H9 (cell line): ENCODE measurements around the gene KLF13. TPM values are rescaled to one million over a fixed set of nuclear protein-coding genes. Genes with fewer than 3 reads are reported as not detected.

ENCODE experiments used
- DNase-seq: peaks from one replicate; pipeline ENCODE4 v3.0.0-alpha.2; 2017
- H2AFZ ChIP-seq: one replicate; pipeline ENCODE4 v1.6.1; 2013; ENCODE audit warnings: mild to moderate bottlenecking, low read length, control low read depth, moderate library complexity
- H2AK5ac ChIP-seq: 2 replicates; pipeline ENCODE4 v1.6.1; 2013; ENCODE audit warnings: low read length, control low read depth, mixed read lengths; ENCODE audit not compliant: insufficient read length
- H2BK120ac ChIP-seq: one replicate; pipeline ENCODE4 v1.6.1; 2013; ENCODE audit warnings: low read depth, mild to moderate bottlenecking, low read length, control low read depth, inconsistent platforms; ENCODE audit not compliant: poor library complexity, severe bottlenecking
- H2BK12ac ChIP-seq: 2 replicates; pipeline ENCODE4 v1.6.1; 2013; ENCODE audit warnings: low read length, control low read depth, mixed read lengths, low read depth; ENCODE audit not compliant: insufficient read length
- H2BK15ac ChIP-seq: 2 replicates; pipeline ENCODE4 v1.6.1; 2013; ENCODE audit warnings: low read depth, low read length, control low read depth
- H2BK20ac ChIP-seq: one replicate; pipeline ENCODE4 v1.6.1; 2013; ENCODE audit warnings: low read depth, mild to moderate bottlenecking, low read length, control low read depth, inconsistent platforms; ENCODE audit not compliant: poor library complexity, severe bottlenecking
- H2BK5ac ChIP-seq: 2 replicates; pipeline ENCODE4 v1.6.1; 2013; ENCODE audit warnings: low read length, control low read depth, mixed read lengths; ENCODE audit not compliant: insufficient read length
- H3K14ac ChIP-seq: 2 replicates; pipeline ENCODE4 v1.6.1; 2013; ENCODE audit warnings: low read length, control low read depth; ENCODE audit not compliant: insufficient read depth
- H3K18ac ChIP-seq: 2 replicates; pipeline ENCODE4 v1.6.1; 2013; ENCODE audit warnings: low read depth, mild to moderate bottlenecking, mixed read lengths, low read length, control low read depth; ENCODE audit not compliant: insufficient read length
- H3K23ac ChIP-seq: 2 replicates; pipeline ENCODE4 v1.6.1; 2013; ENCODE audit warnings: low read length, control low read depth, mixed read lengths, low read depth; ENCODE audit not compliant: insufficient read length
- H3K23me2 ChIP-seq: 2 replicates; pipeline ENCODE4 v1.6.1; 2013; ENCODE audit warnings: low read depth, mild to moderate bottlenecking, mixed read lengths, low read length, control low read depth; ENCODE audit not compliant: insufficient read length, poor library complexity, severe bottlenecking
- H3K27ac ChIP-seq: 2 replicates; pipeline ENCODE4 v1.5.1; 2013; ENCODE audit warnings: low read length, control low read depth, mixed read lengths, low read depth; ENCODE audit not compliant: insufficient read length
- H3K27me3 ChIP-seq: 2 replicates; pipeline ENCODE4 v1.6.1; 2013; ENCODE audit warnings: low read length, control low read depth, inconsistent platforms; ENCODE audit not compliant: insufficient read depth
- H3K4ac ChIP-seq: 2 replicates; pipeline ENCODE4 v1.6.1; 2013; ENCODE audit warnings: low read depth, mild to moderate bottlenecking, control low read depth, inconsistent platforms, low read length, moderate library complexity
- H3K4me1 ChIP-seq: 2 replicates; pipeline ENCODE4 v1.6.1; 2013; ENCODE audit warnings: low read length, control low read depth, inconsistent platforms; ENCODE audit not compliant: insufficient read depth
- H3K4me2 ChIP-seq: 2 replicates; pipeline ENCODE4 v1.6.1; 2013; ENCODE audit warnings: low read length, control low read depth, mixed read lengths; ENCODE audit not compliant: insufficient read length, insufficient read depth
- H3K56ac ChIP-seq: 2 replicates; pipeline ENCODE4 v1.6.1; 2013; ENCODE audit warnings: low read depth, mild to moderate bottlenecking, mixed read lengths, low read length, control low read depth; ENCODE audit not compliant: insufficient read length
- H3K79me1 ChIP-seq: 2 replicates; pipeline ENCODE4 v1.6.1; 2013; ENCODE audit warnings: low read depth, mild to moderate bottlenecking, moderate library complexity, low read length, control low read depth, inconsistent platforms; ENCODE audit not compliant: insufficient read depth, poor library complexity, severe bottlenecking
- H3K79me2 ChIP-seq: 2 replicates; pipeline ENCODE4 v1.6.1; 2013; ENCODE audit warnings: low read length, control low read depth, inconsistent platforms; ENCODE audit not compliant: insufficient read depth
- H3K9ac ChIP-seq: 2 replicates; pipeline ENCODE4 v1.6.1; 2013; ENCODE audit warnings: low read length, control low read depth, mixed read lengths; ENCODE audit not compliant: insufficient read length; ENCODE audit errors: extremely low read depth
- H3K9me3 ChIP-seq: one replicate; pipeline ENCODE4 v1.6.1; 2013; ENCODE audit warnings: low read depth, low read length, inconsistent platforms; ENCODE audit not compliant: control insufficient read depth
- H3T11ph ChIP-seq: one replicate; pipeline ENCODE4 v1.6.1; 2013; ENCODE audit warnings: mild to moderate bottlenecking, low read length, control low read depth, inconsistent platforms
- H4K20me1 ChIP-seq: one replicate; pipeline ENCODE4 v1.6.1; 2013; ENCODE audit not compliant: control insufficient read depth, insufficient read length, insufficient read depth
- H4K5ac ChIP-seq: 2 replicates; pipeline ENCODE4 v1.6.1; 2013; ENCODE audit warnings: low read depth, mild to moderate bottlenecking, mixed read lengths, low read length, control low read depth; ENCODE audit not compliant: insufficient read length
- H4K8ac ChIP-seq: replicated peaks from 2 replicates; pipeline ENCODE4 v1.6.1; 2013; ENCODE audit warnings: low read length, control low read depth, mixed read lengths, low read depth; ENCODE audit not compliant: insufficient read length
- H4K91ac ChIP-seq: 2 replicates; pipeline ENCODE4 v1.6.1; 2013; ENCODE audit warnings: low read depth, mild to moderate bottlenecking, moderate library complexity, mixed read lengths, low read length, control low read depth; ENCODE audit not compliant: insufficient read length
- H3K27ac Mint-ChIP-seq, 3 experiments: 2 replicates in 2 of 3; 3 replicates in 1 of 3; pipeline ENCODE4 v1.8.0; 2020 to 2021; ENCODE audit warnings: mixed read lengths in 3 of 3, mild to moderate bottlenecking in 1 of 3, moderate library complexity in 1 of 3
- H3K27me3 Mint-ChIP-seq: 2 replicates; pipeline ENCODE4 v1.8.0; 2021; ENCODE audit warnings: low read depth, mild to moderate bottlenecking, moderate library complexity, mixed read lengths
- H3K36me3 Mint-ChIP-seq, 3 experiments: 2 replicates in 2 of 3; 3 replicates in 1 of 3; pipeline ENCODE4 v1.8.0; 2020 to 2021; ENCODE audit warnings: low read depth in 3 of 3, mixed read lengths in 3 of 3; ENCODE audit not compliant: insufficient read depth in 1 of 3
- H3K4me1 Mint-ChIP-seq, 2 experiments: 2 replicates each; pipeline ENCODE4 v1.8.0; 2020; ENCODE audit warnings: mixed read lengths in 2 of 2
- H3K4me3 Mint-ChIP-seq, 2 experiments: 2 replicates in 1 of 2; 3 replicates in 1 of 2; pipeline ENCODE4 v1.8.0; 2020 to 2021; ENCODE audit warnings: mild to moderate bottlenecking in 2 of 2, mixed read lengths in 2 of 2, moderate library complexity in 1 of 2
- H3K9me3 Mint-ChIP-seq, 2 experiments: 2 replicates in 1 of 2; 3 replicates in 1 of 2; pipeline ENCODE4 v1.8.0; 2020; ENCODE audit warnings: mild to moderate bottlenecking in 2 of 2, mixed read lengths in 2 of 2, moderate library complexity in 1 of 2
- CTCF ChIP-seq: fragments of 200-600 bp; sonication (generic); conservative IDR thresholded peaks from 3 replicates; pipeline ENCODE4 v1.8.0; 2021; ENCODE audit warnings: antibody characterized with exemption, mild to moderate bottlenecking
- WGBS: extraction: QIAGEN DNeasy Blood & Tissue Kit; methylation state at CpG from one replicate; pipeline ENCODE4 v1.1.7; 2013; ENCODE audit warnings: missing lambda C conversion rate, low lambda C conversion rate, mixed read lengths; ENCODE audit not compliant: insufficient read length; ENCODE audit errors: extremely low coverage; 5-methylcytosine and 5-hydroxymethylcytosine counted together
- total RNA-seq: library from RNA; stranded (reverse); gene quantifications from 2 replicates; pipeline ENCODE4 v1.2.1, GENCODE V29; 2021

The KLF13 gene
- total RNA-seq, 1 experiment from 2014 or later, result 33.4 TPM

- peak; percentile 49; the same call in 2 of the 3 replicates for TF ChIP-seq CTCF
- Histone ChIP-seq H3K9me3 (no peaks in the 10 kb centered on the region), H2AFZ (no peak overlapping the region), H3K4me2 (no peak overlapping the region), H2BK5ac (no peak overlapping the region), H4K91ac (no peak overlapping the region), H4K20me1 (no peaks in the 10 kb centered on the region), H3K23ac (no peak overlapping the region), H2BK20ac (no peak overlapping the region), H3K23me2 (no peaks in the 10 kb centered on the region), H3K56ac (no peak overlapping the region), H2BK120ac (no peak overlapping the region), H4K5ac (no peak overlapping the region), H2AK5ac (no peak overlapping the region), H4K8ac (no peak overlapping the region), H3K79me1 (no peaks in the 10 kb centered on the region), H3K18ac (no peak overlapping the region), H3K14ac (peak overlapping the region; percentile 62; the same call in 1 of the 2 replicates), H3K27me3 (no peaks in the 10 kb centered on the region), H3K4ac (no peak overlapping the region), H3K9ac (no peak overlapping the region), H3T11ph (no peak overlapping the region), H3K27ac (no peak overlapping the region), H3K4me1 (peaks cover 12% of the 10 kb centered on the region; the same call in 1 of the 2 replicates), H3K79me2 (no peaks in the 10 kb centered on the region), H2BK12ac (no peak overlapping the region), H2BK15ac (no peak overlapping the region)
- Mint-ChIP-seq H3K4me3 (no peak overlapping the region), H3K27ac (no peak overlapping the region), H3K4me1 (peaks cover 57 to 64% of the 10 kb centered on the region in 2 experiments), H3K27me3 (peaks cover 5% of the 10 kb centered on the region; the same call in 1 of the 2 replicates), H3K9me3 (no peaks in the 10 kb centered on the region; a peak in 1 of 5 replicates), H3K36me3 (no peaks in the 10 kb centered on the region; a peak in 1 of 7 replicates)
- WGBS, result no CpG with 5 or more reads among the region's 17 CpGs
- no peak for DNase-seq
These were observed 23.6 kb upstream of the KLF13 start for GRCh38 chr15:31302778-31303725.
